Chondrocyte (in vitro differentiated cells): ENCODE results near the gene XYLT2. TPM values are rescaled to one million over a fixed set of nuclear protein-coding genes. Genes with fewer than 3 reads are reported as not detected.

Source experiments
- DNase-seq: peaks from one replicate; pipeline ENCODE4 v3.0.0; 2021; ENCODE audit warnings: mixed read lengths, low spot score
- H3K27ac Mint-ChIP-seq: one replicate; pipeline ENCODE4 v1.8.0; 2021; ENCODE audit warnings: mild to moderate bottlenecking, moderate library complexity, mixed read lengths; ENCODE audit not compliant: unreplicated experiment
- H3K27me3 Mint-ChIP-seq: 2 replicates; pipeline ENCODE4 v1.8.0; 2021; ENCODE audit warnings: low read depth, mixed read lengths
- H3K36me3 Mint-ChIP-seq: 2 replicates; pipeline ENCODE4 v1.8.0; 2021; ENCODE audit warnings: low read depth, mixed read lengths
- H3K4me1 Mint-ChIP-seq: 2 replicates; pipeline ENCODE4 v1.8.0; 2021; ENCODE audit warnings: low read depth, mild to moderate bottlenecking, mixed read lengths
- H3K4me3 Mint-ChIP-seq: one replicate; pipeline ENCODE4 v1.8.0; 2021; ENCODE audit warnings: mild to moderate bottlenecking, moderate library complexity, mixed read lengths; ENCODE audit not compliant: unreplicated experiment
- H3K9me3 Mint-ChIP-seq: 2 replicates; pipeline ENCODE4 v1.8.0; 2021; ENCODE audit warnings: low read depth, mixed read lengths
- total RNA-seq: library from RNA; stranded (reverse); gene quantifications from 3 replicates; pipeline ENCODE4 v1.2.1, GENCODE V29; 2021
- TF ChIP-seq, protein P1 (sequence below): fragments of 200-600 bp; sonication (generic); IDR thresholded peaks from 2 replicates; pipeline ENCODE4 v1.5.0; 2021; ENCODE audit warnings: antibody characterized with exemption, mild to moderate bottlenecking, moderate library complexity

Gene XYLT2
- total RNA-seq, 1 donor from 2014 or later = 34.1 TPM

DNA sequence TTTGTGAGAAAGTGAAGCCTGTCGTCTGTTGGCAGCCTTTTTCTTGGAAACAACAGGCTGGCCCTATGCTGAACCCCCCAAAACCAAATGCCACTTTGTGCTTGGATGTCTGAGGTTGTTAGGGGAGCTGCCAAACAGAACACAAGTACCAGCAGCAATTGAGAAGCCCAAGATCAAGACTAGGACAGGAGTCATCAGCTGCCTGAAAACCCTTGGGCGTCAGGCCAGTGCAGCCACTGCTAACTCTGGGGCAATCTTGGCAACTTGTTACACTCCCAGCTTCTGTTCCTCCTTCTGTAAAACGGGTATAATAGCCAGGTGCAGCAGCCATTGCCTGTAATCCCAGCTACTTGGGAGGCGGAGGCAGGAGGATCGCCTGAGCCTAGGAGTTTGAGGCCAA, 60.7 kb downstream of the XYLT2 start:
- peaks cover 19% of the 10 kb centered on the region for H3K27me3 Mint-ChIP-seq
- H3K4me1 Mint-ChIP-seq = no peaks in the 10 kb centered on the region
- TF ChIP-seq, protein P1, sequence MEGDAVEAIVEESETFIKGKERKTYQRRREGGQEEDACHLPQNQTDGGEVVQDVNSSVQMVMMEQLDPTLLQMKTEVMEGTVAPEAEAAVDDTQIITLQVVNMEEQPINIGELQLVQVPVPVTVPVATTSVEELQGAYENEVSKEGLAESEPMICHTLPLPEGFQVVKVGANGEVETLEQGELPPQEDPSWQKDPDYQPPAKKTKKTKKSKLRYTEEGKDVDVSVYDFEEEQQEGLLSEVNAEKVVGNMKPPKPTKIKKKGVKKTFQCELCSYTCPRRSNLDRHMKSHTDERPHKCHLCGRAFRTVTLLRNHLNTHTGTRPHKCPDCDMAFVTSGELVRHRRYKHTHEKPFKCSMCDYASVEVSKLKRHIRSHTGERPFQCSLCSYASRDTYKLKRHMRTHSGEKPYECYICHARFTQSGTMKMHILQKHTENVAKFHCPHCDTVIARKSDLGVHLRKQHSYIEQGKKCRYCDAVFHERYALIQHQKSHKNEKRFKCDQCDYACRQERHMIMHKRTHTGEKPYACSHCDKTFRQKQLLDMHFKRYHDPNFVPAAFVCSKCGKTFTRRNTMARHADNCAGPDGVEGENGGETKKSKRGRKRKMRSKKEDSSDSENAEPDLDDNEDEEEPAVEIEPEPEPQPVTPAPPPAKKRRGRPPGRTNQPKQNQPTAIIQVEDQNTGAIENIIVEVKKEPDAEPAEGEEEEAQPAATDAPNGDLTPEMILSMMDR = no peak
- H3K4me3 Mint-ChIP-seq = no peak overlapping the region
- H3K9me3 Mint-ChIP-seq = no peaks in the 10 kb centered on the region
- H3K27ac Mint-ChIP-seq = no peak overlapping the region
- no peak for DNase-seq
- no peaks in the 10 kb centered on the region for H3K36me3 Mint-ChIP-seq

DNA sequence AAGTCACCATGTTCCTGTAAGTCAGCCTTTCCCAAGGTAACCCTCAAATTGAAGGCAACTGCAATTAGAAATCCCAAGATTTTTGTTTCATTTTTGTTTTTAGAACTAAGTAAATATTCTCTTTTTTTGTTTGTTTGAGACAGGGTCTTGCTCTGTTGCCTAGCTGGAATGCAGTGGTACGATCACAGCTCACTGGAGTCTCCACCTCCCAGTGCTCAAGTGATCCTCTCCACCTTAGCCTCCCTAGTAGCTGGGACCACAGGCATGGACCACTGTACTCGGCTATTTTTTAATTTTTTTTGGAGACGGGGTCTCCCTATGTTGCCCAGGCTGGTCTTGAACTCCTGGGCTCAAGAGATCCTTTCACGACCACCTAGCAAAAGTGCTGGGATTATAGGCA, 62.0 kb downstream of the XYLT2 start:
- Mint-ChIP-seq H3K36me3 (no peaks in the 10 kb centered on the region), H3K27ac (no peak overlapping the region), H3K27me3 (peaks cover 19% of the 10 kb centered on the region), H3K4me1 (no peaks in the 10 kb centered on the region), H3K9me3 (no peaks in the 10 kb centered on the region), H3K4me3 (no peak overlapping the region)
- DNase-seq = no peak
- TF ChIP-seq, protein P1 = no peak

Other genes with a start within 250 kb of the XYLT2 start
- 26.0 to 29.4 TPM (median 27.6 TPM) in 3 replicates for gene SAMD14, start 216.0 kb upstream of the XYLT2 start, total RNA-seq
- 75.4 to 84.2 TPM (median 79.3 TPM) in 3 replicates for gene PPP1R9B, start 195.4 kb upstream of the XYLT2 start, total RNA-seq
- 0.85 to 5.5 TPM (median 1.3 TPM) in 3 replicates for gene SGCA, start 180.1 kb upstream of the XYLT2 start, total RNA-seq
- gene COL1A1, start 144.5 kb upstream of the XYLT2 start, total RNA-seq = 34,852 to 36,120 TPM (median 35,333 TPM) in 3 replicates
- gene TMEM92, start 71.7 kb upstream of the XYLT2 start, total RNA-seq = 1.6 to 1.7 TPM (median 1.7 TPM) in 3 replicates
- 48.7 to 61.4 TPM (median 49.8 TPM) in 3 replicates for gene MRPL27, start 27.1 kb downstream of the XYLT2 start, total RNA-seq
- 1.9 to 6.8 TPM (median 2.5 TPM) in 3 replicates for gene EME1, start 27.1 kb downstream of the XYLT2 start, total RNA-seq
- gene LRRC59, start 51.4 kb downstream of the XYLT2 start, total RNA-seq = 144 to 162 TPM (median 148 TPM) in 3 replicates
- gene ACSF2, start 80.1 kb downstream of the XYLT2 start, total RNA-seq = 17.4 to 22.5 TPM (median 19.9 TPM) in 3 replicates
- gene CHAD, start 122.8 kb downstream of the XYLT2 start, total RNA-seq = 0.12 TPM in 1 of 3 replicates, not detected in the others
- 28.6 to 33.4 TPM (median 29.8 TPM) in 3 replicates for gene RSAD1, start 132.7 kb downstream of the XYLT2 start, total RNA-seq
- 0.99 to 1.2 TPM (median 1.00 TPM) in 3 replicates for gene MYCBPAP, start 162.3 kb downstream of the XYLT2 start, total RNA-seq
- gene EPN3, start 186.6 kb downstream of the XYLT2 start, total RNA-seq = not detected in 3 replicates
- gene SPATA20, start 201.0 kb downstream of the XYLT2 start, total RNA-seq = 51.0 to 60.1 TPM (median 51.8 TPM) in 3 replicates
- 0.05 to 0.41 TPM (median 0.10 TPM) in 3 replicates for gene CACNA1G, start 214.6 kb downstream of the XYLT2 start, total RNA-seq